SIG-M5 treated with dmso at 0.1 percent for 504 hours (cell line): ENCODE results near the gene UBE2Q2.
"Not testable (repeated sequence)": the region's sequence is repeated elsewhere in the genome, so short reads cannot be mapped to it uniquely, and the experiment has no call there.

Experiments
- DNase-seq: peaks from one replicate; lab custom pipeline; 2025; ENCODE audit not compliant: unreplicated experiment; lab: John Stamatoyannopoulos, UW

Gene UBE2Q2

DNA sequence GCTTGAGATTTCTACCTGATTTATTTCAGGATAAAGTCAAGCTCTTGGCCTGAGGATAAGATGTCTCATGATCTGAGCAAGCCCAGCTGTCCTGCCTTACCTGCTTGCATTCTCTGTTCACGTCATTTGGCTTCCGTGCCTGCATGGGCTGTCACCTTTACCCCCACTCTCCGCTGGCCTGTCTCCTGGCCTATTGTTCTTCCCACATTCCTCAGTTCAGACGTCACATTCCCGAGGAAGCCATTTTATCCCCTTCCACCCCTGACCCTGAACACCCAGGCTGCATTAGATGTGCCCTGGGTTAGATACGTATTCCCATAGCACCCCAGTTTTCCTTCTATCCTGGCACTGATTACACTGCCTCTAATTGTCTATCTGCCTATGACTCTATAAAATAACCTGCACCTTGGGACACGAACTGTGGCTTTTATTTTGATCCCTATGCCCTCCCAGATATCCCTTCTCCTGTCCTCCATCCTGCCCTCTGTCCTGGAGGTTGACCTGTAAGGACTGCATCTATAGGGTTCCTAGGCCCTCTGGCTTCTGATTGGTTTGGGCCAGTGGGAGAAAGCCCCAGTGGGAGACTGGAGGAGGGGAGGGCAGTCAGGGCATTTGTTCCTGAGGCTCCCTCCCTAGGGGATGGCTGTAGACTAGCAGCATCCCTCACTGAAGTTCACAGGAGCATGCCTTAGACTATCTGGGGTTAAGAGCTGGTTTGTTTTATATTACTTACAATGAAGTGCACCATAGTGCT is 19.2 kb upstream of the UBE2Q2 start:
- no peak for DNase-seq

DNA sequence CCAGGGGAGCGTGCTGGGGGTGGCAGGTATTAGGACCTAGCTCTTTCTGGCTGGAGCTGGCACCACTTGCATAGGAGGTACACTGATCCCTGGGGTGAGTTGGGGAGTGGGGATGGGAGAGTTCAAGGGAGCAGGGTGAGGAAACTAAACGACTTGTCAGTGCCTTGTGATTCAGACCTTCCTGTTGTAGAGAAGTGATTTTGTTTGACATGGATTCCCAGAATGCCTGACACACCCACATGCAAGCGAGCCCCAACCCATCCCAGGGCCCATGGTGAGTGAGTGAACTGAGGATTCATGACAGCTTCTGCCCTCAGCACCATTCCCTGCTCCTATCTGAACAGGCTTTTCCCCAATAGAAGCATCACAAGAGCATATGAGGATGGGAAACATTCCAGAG is 15.6 kb upstream of the UBE2Q2 start:
- DNase-seq = no peak

GRCh38 chr15:75828429-75828828 is 14.8 kb upstream of the UBE2Q2 start:
- no peak for DNase-seq

- DNase-seq = no peak
Measured at GRCh38 chr15:75830910-75831805, 12.1 kb upstream of the UBE2Q2 start.

DNA sequence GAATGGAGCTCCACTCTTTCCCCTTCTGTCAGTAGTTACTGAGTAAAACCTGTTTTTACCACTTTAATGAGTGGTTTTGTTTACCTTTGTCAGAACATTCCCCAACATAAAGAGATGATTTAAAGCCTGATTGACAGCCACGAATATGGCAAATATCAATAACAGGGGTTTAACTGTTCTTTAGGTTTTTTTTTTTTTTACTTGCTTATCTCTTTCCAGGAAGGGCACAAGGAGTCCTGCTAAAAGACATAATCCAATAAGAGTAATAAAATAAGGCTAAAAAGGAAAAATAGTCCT is 11.5 kb upstream of the UBE2Q2 start:
- DNase-seq = no peak

DNA sequence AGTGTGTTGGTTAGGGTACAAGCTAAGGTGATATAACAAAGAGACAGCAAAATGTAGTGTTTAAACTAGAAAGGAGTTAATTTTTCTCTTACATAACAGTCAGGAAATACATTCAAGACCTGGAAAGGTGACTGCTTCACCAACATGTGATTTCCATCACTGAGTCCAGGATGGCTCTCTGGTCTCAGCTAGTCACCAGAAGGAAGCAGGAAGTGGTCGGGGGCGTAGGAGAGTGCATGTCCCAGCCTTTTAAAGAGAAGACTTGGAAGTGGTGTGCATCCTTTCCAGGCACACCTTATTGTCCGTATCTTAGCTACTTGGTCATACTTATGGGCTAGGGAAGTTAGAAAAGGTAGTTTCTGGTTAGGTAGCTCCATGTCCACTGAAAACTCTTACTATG is 11.1 kb upstream of the UBE2Q2 start:
- DNase-seq = no peak

- DNase-seq = no peak
Measured at GRCh38 chr15:75834021-75834420, 9.2 kb upstream of the UBE2Q2 start.

- DNase-seq = peak; percentile 81
Measured at GRCh38 chr15:75835990-75836958, 7.0 kb upstream of the UBE2Q2 start.

DNA sequence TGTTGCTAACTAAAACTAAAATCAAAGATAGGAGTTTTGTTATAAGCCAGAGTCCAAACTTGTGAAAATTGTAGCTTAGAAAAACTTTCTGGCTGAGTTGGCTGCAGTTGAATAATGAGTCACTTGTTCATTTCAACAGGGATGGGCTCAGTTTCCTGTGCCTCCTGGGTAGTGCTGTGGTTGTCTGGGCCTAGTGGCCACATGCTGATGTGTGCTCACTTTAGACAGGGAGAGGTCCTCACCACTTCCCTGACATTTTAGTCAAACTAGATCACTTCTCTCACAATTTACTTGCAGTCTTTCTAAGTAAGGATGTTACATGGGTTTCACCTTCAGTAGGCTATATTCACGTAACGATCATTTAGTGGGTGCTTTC is 6.3 kb upstream of the UBE2Q2 start:
- DNase-seq = peak; percentile 92

DNA sequence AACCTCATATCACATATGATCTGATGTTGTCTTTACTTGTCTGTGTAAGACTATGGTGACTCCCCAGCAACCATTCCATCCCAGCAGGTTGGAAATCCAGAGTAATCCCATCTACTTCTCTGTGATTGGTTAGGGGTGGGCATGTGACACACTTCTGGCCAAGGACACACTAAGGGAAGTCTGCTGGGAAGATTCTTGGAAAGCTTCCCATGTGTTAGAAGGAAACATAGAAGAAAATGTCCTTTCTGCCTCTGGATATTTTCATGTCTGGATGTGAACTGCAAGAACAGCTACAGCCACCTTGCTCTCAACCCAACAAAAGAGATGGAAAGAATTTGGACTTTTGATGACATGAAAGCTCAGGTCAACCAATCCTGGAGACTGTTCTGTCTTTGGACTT is 2.6 kb upstream of the UBE2Q2 start:
- no peak for DNase-seq

DNA sequence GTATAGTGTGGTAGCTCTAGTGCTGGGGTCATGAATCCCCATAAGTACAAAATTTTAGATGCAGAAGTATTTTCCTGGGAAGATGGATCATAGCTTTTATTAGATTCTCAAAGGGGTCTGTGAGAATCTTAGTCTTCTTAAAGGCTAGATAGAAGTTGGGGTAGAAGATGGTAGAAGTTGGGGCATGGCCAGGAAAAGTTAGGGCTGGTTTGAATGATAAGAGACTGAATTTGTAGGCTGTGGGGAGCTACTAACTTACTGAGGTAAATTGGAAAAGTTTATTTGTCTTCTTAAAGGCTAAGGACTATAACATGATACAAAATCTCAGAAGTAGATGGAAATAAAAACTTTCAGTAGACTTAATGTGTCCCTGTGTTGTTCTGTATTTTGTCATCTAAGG is 1.6 kb upstream of the UBE2Q2 start:
- no peak for DNase-seq

- peak; percentile 49 for DNase-seq
Measured at GRCh38 chr15:75843678-75844581, 683 bp downstream of the UBE2Q2 start.

- no peak for DNase-seq
Measured at GRCh38 chr15:75844629-75845335, 1.5 kb downstream of the UBE2Q2 start.

DNA sequence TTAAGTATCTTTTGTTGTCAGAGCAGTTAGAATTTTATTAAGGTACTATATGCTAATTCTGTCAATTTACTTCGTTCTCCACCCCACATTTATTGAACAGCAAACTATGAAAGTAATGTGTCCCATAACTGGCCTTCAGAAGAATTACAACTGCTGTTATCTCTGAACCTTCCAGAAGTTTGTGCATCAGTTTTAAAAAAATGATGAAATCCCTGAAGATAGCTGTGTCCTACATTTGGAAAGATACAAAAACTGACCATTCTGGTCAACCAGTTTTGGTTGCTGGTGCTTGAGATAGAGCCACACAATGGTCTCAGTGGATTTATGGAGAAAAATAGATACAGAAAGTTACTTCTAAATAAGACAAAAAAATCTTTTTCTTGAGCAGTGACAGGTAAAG is 5.9 kb downstream of the UBE2Q2 start:
- no peak for DNase-seq

- no peak for DNase-seq
Measured at GRCh38 chr15:75850708-75851107, 7.5 kb downstream of the UBE2Q2 start.

DNA sequence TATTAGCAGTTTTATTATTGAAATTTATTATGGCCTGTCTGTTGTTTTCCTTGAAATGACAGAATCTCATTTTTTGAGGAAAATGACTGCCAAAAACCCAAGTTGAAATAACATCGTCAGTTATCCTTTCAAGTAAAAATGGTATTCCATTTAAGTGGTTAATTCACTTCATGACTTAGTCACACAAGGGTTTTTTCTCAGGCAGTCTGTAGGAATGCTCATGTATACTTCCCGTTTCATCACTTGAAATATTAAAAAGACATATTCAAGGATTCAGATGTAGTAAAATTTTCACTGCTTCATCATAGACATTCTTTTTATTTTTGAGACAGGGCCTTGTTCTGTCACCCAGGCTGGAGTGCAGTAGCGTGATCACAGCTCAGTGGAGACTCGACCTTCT is 8.3 kb downstream of the UBE2Q2 start:
- not testable (repeated sequence) for DNase-seq

DNA sequence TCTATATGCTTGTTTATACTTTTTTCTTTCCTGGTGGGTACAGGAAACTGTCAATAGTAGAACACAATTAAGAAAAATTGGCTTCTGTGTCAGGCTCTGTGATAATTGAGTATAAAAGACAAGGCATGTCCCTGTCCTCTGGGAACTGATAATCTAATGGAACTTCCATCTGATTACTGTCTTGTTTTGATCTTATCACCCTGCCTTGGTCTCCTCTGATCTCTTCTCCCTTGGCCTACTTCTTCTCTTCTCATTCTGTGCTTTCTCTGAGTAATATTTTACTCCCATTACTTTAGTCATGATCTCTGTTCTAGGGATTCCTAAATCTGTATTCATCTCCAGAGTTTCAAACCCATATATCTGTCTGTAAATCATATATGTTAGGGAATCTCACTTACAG is 14.6 kb downstream of the UBE2Q2 start:
- DNase-seq = no peak

GRCh38 chr15:75861750-75862402 is 18.6 kb downstream of the UBE2Q2 start:
- no peak for DNase-seq

GRCh38 chr15:75862796-75863195 is 19.5 kb downstream of the UBE2Q2 start:
- no peak for DNase-seq
